ENCODE data around the gene CSAG1.
"Not testable (repeated sequence)": the region's sequence is repeated elsewhere in the genome, so short reads cannot be mapped to it uniquely, and the experiment has no call there.

CSAG1 gene, protein sequence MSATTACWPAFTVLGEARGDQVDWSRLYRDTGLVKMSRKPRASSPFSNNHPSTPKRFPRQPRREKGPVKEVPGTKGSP

DNA sequence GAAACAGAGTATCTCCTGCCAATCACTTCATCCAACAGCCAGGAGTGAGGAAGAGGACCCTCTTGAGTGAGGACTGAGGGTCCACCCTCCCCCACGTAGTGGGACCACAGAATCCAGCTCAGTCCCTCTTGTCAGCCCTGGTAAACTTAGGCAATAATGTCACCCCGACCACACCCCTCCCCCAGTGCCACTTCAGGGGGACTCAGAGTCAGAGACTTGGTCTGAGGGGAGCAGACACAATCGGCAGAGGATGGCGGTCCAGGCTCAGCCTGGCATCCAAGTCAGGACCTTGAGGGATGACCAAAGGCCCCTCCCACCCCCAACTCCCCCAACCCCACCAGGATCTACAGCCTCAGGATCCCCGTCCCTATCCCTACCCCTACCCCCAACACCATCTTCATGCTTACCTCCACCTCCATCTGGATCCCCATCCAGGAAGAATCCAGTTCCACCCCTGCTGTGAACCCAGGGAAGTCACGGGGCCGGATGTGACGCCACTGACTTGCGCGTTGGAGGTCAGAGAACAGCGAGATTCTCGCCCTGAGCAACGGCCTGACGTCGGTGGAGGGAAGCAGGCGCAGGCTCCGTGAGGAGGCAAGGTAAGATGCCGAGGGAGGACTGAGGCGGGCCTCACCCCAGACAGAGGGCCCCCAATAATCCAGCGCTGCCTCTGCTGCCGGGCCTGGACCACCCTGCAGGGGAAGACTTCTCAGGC is at the start of gene CSAG1, which contains the start of gene MAGEA12:
Gene CSAG1 (minus strand): TSS at position 461 of the 715 bp plus-strand sequence. CDS start 1,261 bp downstream, outside the sequence.
Gene MAGEA12 (plus strand): TSS at position 497 of the 715 bp plus-strand sequence. CDS start 2,405 bp downstream, outside the sequence.
- no peak for DNase-seq

DNA sequence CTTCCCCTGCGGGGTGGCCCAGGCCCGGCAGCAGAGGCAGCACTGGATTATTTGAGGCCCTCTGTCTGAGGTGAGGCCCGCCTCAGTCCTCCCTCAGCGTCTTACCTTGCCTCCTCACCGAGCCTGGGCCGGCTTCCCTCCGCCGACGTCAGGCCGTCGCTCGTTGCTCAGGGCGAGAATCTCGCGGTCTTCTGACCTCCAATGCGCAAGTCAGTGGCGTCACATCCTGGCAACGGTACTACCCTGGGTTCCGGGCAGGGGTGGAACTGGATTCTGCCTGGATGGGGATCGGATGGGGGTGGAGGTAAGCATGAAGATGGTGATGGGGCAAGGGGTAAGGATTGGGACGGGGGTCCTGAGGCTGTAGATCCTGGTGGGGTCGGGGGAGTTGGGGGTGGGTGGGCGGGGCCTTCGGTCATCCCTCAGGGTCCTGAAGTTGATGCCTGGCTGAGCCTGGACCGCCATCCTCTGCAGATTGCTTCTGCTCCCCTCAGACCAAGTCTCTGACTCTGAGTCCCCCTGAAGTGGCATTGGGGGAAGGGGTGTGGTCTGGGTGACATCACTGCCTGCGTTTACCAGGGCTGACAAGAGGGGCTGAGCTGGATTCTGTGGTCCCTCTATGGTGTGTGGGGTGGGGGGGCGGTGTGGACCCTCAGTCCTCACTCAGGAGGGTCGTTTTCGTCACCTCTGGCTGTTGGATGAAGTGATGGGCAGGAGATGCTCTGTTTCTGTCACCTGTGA is 36.2 kb upstream of the CSAG1 start, which contains the start of gene MAGEA6:
Gene MAGEA6 (minus strand): TSS at position 141 of the 741 bp plus-strand sequence. CDS start 2,039 bp downstream, outside the sequence.
- DNase-seq, result not testable (repeated sequence)

DNA sequence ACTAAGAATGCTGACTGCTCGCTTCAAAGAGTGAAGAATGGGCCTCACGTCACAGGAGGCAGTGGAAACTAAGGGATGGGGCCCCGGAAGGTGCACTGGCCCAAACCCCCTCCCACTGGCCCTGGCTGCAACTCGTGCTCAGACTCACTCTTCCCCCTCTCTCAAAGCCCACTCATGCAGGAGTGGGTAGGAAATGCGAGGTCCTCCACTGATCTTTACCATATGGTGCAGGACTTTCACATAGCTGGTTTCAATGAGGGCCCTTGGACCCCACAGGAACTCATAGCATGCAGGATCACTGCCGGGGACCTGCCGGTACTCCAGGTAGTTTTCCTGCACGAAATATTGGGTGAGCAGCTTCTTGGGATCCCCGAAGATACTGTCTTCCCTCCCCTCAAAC is 33.0 kb upstream of the CSAG1 start:
- DNase-seq, result not testable (repeated sequence)

DNA sequence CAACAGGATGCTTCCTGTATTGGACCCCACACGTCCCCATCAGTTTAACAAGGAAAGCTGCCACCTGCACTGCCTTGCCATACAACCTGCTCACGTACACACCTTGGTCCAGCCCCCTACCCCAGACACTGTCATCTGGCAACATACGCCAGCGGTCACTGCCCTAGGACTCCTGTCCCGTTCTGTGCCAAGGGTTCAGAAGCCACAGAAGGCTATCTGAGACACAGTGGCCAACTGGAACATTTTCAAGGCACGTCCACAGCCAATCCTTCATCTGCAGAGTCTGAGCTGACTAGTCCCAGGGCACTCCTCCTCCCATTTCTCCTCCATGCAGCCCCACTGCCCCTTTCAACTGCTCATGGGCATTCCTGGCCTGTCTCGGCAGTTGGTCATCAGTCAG is 28.1 kb upstream of the CSAG1 start:
- not testable (repeated sequence) for DNase-seq

DNA sequence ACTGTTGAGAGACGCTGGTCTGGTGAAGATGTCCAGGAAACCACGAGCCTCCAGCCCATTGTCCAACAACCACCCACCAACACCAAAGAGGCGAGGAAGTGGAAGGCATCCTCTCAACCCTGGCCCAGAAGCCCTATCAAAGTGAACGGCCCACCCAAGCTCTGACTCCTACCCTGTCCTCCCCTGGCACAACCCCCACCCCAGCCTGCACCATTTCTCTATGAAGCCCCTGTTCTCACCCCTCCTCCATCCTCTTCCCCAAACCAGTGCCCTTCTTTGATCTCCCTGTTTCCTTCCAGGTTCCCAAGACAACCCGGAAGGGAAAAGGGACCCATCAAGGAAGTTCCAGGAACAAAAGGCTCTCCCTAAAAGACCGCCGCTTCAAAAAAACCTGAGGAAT is 26.0 kb upstream of the CSAG1 start:
- DNase-seq, result not testable (repeated sequence)

DNA sequence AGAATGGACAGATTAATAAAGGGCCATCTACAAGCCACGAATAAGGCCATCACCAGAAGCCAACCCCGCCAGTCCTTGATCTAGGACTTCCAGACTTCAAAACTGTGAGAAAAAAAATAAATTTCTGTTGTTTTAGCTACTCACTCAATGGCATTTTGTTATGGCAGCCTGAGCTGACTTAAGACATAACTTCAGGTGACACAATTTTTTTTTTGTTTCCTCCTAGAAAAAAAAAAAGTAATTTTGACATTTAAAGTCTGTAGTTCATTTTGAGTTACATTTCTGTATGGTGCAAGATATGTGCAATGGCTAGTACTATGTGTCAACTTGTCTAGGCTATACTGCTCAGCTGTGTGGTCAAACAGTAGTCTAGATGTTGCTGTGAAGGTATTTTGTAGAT is 25.4 kb upstream of the CSAG1 start, which contains the start of gene CSAG3:
Gene CSAG3 (plus strand): TSS at position 301 of the 400 bp plus-strand sequence.
- not testable (repeated sequence) for DNase-seq

DNA sequence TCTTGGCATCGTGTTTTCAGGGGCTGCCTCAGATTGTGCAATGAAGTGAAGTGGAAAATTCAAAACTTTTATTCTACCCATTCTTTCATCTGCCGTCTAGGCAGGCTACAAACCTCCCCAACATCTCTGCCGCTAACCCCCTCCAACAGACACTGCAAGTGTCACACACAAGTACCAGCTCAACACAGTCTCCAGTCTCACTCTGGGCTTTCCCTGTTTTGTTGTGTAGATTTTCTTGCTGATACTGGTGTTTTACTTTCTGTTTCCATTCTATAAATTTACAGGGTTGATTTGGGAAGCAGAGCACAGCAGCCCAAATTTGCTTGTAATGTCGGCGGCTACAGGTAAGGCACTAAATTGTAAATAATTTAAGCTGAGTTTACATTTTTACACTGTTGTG is 21.4 kb upstream of the CSAG1 start:
- DNase-seq, result not testable (repeated sequence)

DNA sequence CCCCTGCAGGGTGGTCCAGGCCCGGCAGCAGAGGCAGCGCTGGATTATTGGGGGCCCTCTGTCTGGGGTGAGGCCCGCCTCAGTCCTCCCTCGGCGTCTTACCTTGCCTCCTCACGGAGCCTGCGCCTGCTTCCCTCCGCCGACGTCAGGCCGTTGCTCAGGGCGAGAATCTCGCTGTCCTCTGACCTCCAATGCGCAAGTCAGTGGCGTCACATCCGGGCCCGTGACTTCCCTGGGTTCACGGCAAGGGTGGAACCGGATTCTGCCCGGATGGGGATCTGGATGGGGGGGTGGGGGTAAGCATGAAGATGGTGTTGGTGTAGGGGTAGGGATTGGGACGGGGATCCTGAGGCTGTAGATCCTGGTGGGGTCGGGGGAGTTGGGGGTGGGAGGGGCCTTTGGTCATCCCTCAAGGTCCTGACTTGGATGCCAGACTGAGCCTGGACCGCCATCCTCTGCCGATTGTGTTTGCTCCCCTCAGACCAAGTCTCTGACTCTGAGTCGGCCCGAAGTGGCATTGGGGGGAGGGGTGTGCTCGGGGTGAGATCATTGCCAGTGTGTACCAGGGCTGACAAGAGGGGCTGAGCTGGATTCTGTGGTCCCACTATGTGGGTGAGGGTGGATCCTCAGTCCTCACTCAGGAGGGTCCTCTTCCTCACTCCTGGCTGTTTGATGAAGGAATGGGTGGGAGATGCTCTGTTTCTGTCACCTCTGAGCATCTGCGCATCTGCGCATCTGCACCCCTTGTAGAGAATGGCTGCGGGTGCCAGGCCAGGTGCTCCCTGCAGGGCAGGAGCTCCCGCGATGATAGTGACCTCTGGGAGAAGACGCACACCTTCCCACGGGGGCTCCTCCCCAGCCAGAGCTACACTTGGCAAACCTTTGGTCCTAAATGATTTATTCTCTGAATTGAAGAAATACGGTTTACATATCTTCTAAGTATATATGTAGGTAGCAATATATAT is 20.4 kb upstream of the CSAG1 start, which contains the start of gene MAGEA2:
Gene MAGEA2 (minus strand): TSS at position 157 of the 965 bp plus-strand sequence. CDS start 2,479 bp downstream, outside the sequence.
- not testable (repeated sequence) for DNase-seq

DNA sequence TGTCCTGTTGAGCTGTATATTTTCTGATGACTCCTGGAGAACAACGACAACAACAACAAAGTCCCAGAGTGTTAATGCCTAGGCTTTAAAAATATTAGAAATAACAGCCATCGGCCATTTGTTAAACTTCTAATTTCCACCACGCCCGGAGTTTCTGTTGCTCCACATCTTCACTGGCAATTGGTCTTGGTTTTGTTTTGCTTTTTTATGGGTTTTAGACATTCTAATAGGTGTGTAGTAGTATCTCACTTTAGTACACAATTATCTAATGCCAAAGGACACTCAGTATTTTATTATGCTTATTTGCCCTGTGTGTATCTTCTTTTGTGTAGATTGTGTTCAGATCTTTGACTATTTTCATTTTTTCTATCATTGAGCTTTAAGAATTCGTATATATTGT is 5.0 kb upstream of the CSAG1 start:
- DNase-seq, result no peak

DNA sequence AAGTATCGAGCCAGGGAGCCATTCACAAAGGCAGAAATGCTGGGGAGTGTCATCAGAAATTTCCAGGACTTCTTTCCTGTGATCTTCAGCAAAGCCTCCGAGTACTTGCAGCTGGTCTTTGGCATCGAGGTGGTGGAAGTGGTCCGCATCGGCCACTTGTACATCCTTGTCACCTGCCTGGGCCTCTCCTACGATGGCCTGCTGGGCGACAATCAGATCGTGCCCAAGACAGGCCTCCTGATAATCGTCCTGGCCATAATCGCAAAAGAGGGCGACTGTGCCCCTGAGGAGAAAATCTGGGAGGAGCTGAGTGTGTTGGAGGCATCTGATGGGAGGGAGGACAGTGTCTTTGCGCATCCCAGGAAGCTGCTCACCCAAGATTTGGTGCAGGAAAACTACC is 3.0 kb upstream of the CSAG1 start:
- not testable (repeated sequence) for DNase-seq

DNA sequence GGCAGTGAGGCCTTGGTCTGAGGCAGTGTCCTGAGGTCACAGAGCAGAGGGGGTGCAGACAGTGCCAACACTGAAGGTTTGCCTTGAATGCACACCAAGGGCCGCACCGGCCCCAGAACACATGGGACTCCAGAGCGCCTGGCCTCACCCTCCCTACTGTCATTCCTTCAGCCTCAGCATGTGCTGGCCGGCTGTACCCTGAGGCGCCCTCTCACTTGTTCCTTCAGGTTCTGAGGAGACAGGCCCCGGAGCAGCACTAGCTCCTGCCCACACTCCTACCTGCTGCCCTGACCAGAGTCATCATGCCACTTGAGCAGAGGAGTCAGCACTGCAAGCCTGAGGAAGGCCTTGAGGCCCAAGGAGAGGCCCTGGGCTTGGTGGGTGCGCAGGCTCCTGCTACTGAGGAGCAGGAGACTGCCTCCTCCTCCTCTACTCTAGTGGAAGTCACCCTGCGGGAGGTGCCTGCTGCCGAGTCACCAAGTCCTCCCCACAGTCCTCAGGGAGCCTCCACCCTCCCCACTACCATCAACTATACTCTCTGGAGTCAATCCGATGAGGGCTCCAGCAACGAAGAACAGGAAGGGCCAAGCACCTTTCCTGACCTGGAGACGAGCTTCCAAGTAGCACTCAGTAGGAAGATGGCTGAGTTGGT is 2.5 kb upstream of the CSAG1 start:
- DNase-seq, result no peak

DNA sequence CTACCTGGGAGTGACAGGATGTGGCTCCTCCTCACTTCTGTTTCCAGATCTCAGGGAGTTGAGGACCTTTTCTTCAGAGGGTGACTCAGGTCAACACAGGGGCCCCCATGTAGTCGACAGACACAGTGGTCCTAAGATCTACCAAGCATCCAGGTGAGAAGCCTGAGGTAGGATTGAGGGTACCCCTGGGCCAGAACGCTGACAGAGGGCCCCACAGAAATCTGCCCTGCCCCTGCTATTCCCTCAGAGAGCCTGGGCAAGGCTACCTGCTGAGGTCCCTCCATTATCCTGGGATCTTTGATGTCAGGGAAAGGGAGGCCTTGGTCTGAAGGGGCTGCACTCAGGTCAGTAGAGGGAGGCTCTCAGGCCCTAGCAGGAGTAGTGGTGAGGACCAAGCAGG is 1.6 kb upstream of the CSAG1 start:
- DNase-seq, result no peak

DNA sequence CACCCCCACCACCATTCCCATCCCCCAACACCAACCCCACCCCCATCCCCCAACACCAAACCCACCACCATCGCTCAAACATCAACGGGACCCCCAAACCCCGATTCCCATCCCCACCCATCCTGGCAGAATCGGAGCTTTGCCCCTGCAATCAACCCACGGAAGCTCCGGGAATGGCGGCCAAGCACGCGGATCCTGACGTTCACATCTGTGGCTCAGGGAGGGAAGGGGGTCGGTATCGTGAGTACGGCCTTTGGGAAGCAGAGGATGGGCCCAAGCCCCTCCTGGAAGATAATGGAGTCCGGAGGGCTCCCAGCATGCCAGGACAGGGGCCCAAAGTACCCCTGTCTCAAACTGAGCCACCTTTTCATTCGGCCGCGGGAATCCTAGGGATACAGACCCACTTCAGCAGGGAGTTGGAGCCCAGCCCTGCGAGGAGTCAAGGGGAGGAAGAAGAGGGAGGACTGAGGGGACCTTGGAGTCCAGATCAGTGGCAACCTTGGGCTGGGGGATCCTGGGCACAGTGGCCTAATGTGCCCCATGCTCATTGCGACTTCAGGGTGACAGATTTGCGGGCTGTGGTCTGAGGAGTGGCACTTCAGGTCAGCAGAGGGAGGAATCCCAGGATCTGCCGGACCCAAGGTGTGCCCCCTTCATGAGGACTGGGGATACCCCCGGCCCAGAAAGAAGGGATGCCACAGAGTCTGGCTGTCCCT is 780 bp upstream of the CSAG1 start:
- DNase-seq, result not testable (repeated sequence)

DNA sequence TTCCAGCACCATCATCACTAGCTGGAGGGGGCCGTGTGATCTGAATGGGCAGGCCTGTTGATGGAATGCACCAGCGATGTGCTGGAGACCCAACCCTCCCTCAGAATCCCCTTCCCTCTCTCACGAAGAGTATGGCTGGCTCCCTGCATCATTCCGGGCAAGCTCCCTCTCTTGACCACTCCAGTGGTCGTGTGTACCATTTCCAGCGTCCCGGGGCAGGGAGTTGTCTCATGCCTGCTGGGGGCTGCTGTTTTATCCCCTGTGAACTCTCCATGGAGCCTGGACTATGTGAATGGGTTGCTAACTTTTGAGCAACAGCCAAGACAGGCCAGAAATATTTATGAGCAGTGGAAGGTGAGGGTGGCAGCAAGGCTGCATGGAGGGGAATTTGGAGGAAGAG is 8.1 kb downstream of the CSAG1 start:
- DNase-seq, result no peak

DNA sequence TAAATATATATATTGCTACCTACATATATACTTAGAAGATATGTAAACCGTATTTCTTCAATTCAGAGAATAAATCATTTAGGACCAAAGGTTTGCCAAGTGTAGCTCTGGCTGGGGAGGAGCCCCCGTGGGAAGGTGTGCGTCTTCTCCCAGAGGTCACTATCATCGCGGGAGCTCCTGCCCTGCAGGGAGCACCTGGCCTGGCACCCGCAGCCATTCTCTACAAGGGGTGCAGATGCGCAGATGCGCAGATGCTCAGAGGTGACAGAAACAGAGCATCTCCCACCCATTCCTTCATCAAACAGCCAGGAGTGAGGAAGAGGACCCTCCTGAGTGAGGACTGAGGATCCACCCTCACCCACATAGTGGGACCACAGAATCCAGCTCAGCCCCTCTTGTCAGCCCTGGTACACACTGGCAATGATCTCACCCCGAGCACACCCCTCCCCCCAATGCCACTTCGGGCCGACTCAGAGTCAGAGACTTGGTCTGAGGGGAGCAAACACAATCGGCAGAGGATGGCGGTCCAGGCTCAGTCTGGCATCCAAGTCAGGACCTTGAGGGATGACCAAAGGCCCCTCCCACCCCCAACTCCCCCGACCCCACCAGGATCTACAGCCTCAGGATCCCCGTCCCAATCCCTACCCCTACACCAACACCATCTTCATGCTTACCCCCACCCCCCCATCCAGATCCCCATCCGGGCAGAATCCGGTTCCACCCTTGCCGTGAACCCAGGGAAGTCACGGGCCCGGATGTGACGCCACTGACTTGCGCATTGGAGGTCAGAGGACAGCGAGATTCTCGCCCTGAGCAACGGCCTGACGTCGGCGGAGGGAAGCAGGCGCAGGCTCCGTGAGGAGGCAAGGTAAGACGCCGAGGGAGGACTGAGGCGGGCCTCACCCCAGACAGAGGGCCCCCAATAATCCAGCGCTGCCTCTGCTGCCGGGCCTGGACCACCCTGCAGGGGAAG is 19.4 kb downstream of the CSAG1 start, which contains the start of gene MAGEA2B:
Gene MAGEA2B (plus strand): TSS at position 814 of the 973 bp plus-strand sequence. CDS start 2,479 bp downstream, outside the sequence.
- DNase-seq, result not testable (repeated sequence)

DNA sequence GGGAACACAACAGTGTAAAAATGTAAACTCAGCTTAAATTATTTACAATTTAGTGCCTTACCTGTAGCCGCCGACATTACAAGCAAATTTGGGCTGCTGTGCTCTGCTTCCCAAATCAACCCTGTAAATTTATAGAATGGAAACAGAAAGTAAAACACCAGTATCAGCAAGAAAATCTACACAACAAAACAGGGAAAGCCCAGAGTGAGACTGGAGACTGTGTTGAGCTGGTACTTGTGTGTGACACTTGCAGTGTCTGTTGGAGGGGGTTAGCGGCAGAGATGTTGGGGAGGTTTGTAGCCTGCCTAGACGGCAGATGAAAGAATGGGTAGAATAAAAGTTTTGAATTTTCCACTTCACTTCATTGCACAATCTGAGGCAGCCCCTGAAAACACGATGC is 20.3 kb downstream of the CSAG1 start:
- DNase-seq, result not testable (repeated sequence)

DNA sequence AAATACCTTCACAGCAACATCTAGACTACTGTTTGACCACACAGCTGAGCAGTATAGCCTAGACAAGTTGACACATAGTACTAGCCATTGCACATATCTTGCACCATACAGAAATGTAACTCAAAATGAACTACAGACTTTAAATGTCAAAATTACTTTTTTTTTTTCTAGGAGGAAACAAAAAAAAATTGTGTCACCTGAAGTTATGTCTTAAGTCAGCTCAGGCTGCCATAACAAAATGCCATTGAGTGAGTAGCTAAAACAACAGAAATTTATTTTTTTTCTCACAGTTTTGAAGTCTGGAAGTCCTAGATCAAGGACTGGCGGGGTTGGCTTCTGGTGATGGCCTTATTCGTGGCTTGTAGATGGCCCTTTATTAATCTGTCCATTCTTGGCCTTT is 24.3 kb downstream of the CSAG1 start, which contains the start of gene CSAG2:
Gene CSAG2 (minus strand): TSS at position 101 of the 400 bp plus-strand sequence. CDS start 161 bp downstream, outside the sequence.
- DNase-seq, result not testable (repeated sequence)

DNA sequence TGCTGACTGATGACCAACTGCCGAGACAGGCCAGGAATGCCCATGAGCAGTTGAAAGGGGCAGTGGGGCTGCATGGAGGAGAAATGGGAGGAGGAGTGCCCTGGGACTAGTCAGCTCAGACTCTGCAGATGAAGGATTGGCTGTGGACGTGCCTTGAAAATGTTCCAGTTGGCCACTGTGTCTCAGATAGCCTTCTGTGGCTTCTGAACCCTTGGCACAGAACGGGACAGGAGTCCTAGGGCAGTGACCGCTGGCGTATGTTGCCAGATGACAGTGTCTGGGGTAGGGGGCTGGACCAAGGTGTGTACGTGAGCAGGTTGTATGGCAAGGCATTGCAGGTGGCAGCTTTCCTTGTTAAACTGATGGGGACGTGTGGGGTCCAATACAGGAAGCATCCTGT is 27.0 kb downstream of the CSAG1 start:
- not testable (repeated sequence) for DNase-seq

DNA sequence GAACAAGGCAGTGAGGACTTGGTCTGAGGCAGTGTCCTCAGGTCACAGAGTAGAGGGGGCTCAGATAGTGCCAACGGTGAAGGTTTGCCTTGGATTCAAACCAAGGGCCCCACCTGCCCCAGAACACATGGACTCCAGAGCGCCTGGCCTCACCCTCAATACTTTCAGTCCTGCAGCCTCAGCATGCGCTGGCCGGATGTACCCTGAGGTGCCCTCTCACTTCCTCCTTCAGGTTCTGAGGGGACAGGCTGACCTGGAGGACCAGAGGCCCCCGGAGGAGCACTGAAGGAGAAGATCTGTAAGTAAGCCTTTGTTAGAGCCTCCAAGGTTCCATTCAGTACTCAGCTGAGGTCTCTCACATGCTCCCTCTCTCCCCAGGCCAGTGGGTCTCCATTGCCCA is 33.1 kb downstream of the CSAG1 start:
- not testable (repeated sequence) for DNase-seq
